ENCODE data around the gene MS4A10. TPM values are rescaled to one million over a fixed set of nuclear protein-coding genes. Genes with fewer than 3 reads are reported as not detected.

MS4A10 gene
- total and polyA plus RNA-seq, 4 donors = not detected

- Histone ChIP-seq H3K9ac (ENCODE audit: low read depth in 1 of 2, low read length in 2 of 2) (no peak overlapping the region), H3K27me3 (ENCODE audit: control insufficient read depth in 4 of 4, insufficient read depth in 4 of 4, low read length in 3 of 4) (peaks cover 0 to 2% (median 0%) of the 10 kb centered on the region in 4 donors), H3K4me3 (ENCODE audit: low read depth in 1 of 3, low read length in 3 of 3) (no peak overlapping the region), H3K4me1 (ENCODE audit: control insufficient read depth in 4 of 4, insufficient read depth in 4 of 4, low read length in 3 of 4) (no peaks in the 10 kb centered on the region), H3K9me3 (ENCODE audit: control insufficient read depth in 4 of 4, low read length in 3 of 4) (peaks cover 0 to 5% (median 3%) of the 10 kb centered on the region in 4 donors), H3K27ac (ENCODE audit: low read depth in 1 of 2, low read length in 2 of 2) (no peak overlapping the region), H3K36me3 (ENCODE audit: control insufficient read depth in 4 of 4, insufficient read depth in 3 of 4, low read depth in 1 of 4, low read length in 3 of 4) (no peaks in the 10 kb centered on the region)
- WGBS = 92% methylated on average over 2 of the region's 2 CpGs
- DNase-seq (ENCODE audit: low spot score) = no peak
- TF ChIP-seq RXRA (IDR thresholded peaks at IDR 0.05) = no peak
- TF ChIP-seq HNF4G (IDR thresholded peaks at IDR 0.05) = no peak
- TF ChIP-seq TAF1 (conservative IDR thresholded peaks at IDR 0.05) = no peak
- TF ChIP-seq EGR1 (IDR thresholded peaks at IDR 0.05; ENCODE audit: low read depth in 2 of 2) = no peak
- TF ChIP-seq NR2F2 (IDR thresholded peaks at IDR 0.05) = no peak
- no peak for TF ChIP-seq YY1 (IDR thresholded peaks at IDR 0.05)
- no peak for TF ChIP-seq SP1 (IDR thresholded peaks at IDR 0.05)
- no peak for TF ChIP-seq FOXA1 (IDR thresholded peaks at IDR 0.05)
- no peak for TF ChIP-seq HNF4A (conservative IDR thresholded peaks at IDR 0.05)
- TF ChIP-seq JUND (IDR thresholded peaks at IDR 0.05) = no peak
- no peak for TF ChIP-seq ATF3 (IDR thresholded peaks at IDR 0.05)
- TF ChIP-seq, protein P1, sequence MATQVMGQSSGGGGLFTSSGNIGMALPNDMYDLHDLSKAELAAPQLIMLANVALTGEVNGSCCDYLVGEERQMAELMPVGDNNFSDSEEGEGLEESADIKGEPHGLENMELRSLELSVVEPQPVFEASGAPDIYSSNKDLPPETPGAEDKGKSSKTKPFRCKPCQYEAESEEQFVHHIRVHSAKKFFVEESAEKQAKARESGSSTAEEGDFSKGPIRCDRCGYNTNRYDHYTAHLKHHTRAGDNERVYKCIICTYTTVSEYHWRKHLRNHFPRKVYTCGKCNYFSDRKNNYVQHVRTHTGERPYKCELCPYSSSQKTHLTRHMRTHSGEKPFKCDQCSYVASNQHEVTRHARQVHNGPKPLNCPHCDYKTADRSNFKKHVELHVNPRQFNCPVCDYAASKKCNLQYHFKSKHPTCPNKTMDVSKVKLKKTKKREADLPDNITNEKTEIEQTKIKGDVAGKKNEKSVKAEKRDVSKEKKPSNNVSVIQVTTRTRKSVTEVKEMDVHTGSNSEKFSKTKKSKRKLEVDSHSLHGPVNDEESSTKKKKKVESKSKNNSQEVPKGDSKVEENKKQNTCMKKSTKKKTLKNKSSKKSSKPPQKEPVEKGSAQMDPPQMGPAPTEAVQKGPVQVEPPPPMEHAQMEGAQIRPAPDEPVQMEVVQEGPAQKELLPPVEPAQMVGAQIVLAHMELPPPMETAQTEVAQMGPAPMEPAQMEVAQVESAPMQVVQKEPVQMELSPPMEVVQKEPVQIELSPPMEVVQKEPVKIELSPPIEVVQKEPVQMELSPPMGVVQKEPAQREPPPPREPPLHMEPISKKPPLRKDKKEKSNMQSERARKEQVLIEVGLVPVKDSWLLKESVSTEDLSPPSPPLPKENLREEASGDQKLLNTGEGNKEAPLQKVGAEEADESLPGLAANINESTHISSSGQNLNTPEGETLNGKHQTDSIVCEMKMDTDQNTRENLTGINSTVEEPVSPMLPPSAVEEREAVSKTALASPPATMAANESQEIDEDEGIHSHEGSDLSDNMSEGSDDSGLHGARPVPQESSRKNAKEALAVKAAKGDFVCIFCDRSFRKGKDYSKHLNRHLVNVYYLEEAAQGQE (IDR thresholded peaks at IDR 0.05) = no peak
- no peak for TF ChIP-seq RAD21 (IDR thresholded peaks at IDR 0.05)
- no peak for TF ChIP-seq GABPA (IDR thresholded peaks at IDR 0.05 in 1 of 2, conservative IDR thresholded peaks at IDR 0.05 in 1 of 2)
- no peak for TF ChIP-seq FOXA2 (IDR thresholded peaks at IDR 0.05)
- no peak for TF ChIP-seq CTCF (IDR thresholded peaks at IDR 0.05; ENCODE audit: low read depth, low read length, missing input control)
- no peak for TF ChIP-seq ZBTB33 (IDR thresholded peaks at IDR 0.05)
- TF ChIP-seq, protein P2, sequence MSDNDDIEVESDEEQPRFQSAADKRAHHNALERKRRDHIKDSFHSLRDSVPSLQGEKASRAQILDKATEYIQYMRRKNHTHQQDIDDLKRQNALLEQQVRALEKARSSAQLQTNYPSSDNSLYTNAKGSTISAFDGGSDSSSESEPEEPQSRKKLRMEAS (IDR thresholded peaks at IDR 0.05) = no peak
These were observed 29.0 kb downstream of the MS4A10 start for GRCh38 chr11:60814112-60814511.
